HCT116 (cell line): ENCODE measurements around the gene SYNDIG1. TPM values are rescaled to one million over a fixed set of nuclear protein-coding genes. Genes with fewer than 3 reads are reported as not detected.

Experiments used
- ATAC-seq: fragments of 200-7000 bp; cut with Tn5 transposase; 2 replicates; pipeline ENCODE4 v1.9.1; 2020; ENCODE audit warnings: mild to moderate bottlenecking, moderate library complexity
- BruUV-seq: library from RNA; stranded (reverse); fragments of 400-500 nt; replicated peaks from 2 replicates; lab custom pipeline; 2021; lab: Mats Ljungman, UMichigan
- CTCF ChIA-PET: fragments of 300-600 bp; sonication (Branson Sonifier 250); formaldehyde crosslinking; loops from one replicate; lab custom pipeline; 2021; ENCODE audit warnings: antibody characterized with exemption; lab: Charles Lee
- POLR2A ChIA-PET: fragments of 300-600, 350-600 bp; sonication (Branson Sonifier 250); formaldehyde crosslinking; loops from one replicate; lab custom pipeline; 2021; ENCODE audit warnings: antibody characterized with exemption; lab: Charles Lee
- RAD21 ChIA-PET, 2 experiments: fragments of 300-600 bp; sonication (Branson Sonifier 250); formaldehyde crosslinking; loops; one replicate each; lab custom pipeline; 2023; ENCODE audit warnings: low total read pairs in 2 of 2; ENCODE audit not compliant: uncharacterized antibody in 2 of 2, unreplicated experiment in 2 of 2, low non-redundant PET in 1 of 2; lab: Charles Lee
- DNase-seq: peaks from one replicate; pipeline ENCODE4 v3.0.0-alpha.2; 2010; ENCODE audit warnings: low read depth, low spot score
- H2AFZ ChIP-seq: fragments of 200-600 bp; shearing (Covaris generic), sonication (generic); 2 replicates; pipeline ENCODE4 v1.6.1; 2017; ENCODE audit warnings: low read depth, mixed run types, mixed read lengths, antibody characterized with exemption, low read length; ENCODE audit not compliant: poor library complexity, severe bottlenecking
- H3K27ac ChIP-seq: 2 replicates; pipeline ENCODE4 v1.5.1; 2012; ENCODE audit warnings: low read depth, low read length
- H3K27me3 ChIP-seq: fragments of 200-600 bp; sonication (generic); 2 replicates; pipeline ENCODE4 v1.6.1; 2016; ENCODE audit warnings: mixed run types, low read length, mixed read lengths; ENCODE audit not compliant: insufficient read depth
- H3K36me3 ChIP-seq, 2 experiments: fragments of 200-500 bp in 1 of 2; fragments of 200-600 bp in 1 of 2; sonication (Bioruptor generic) in 1 of 2; sonication (generic) in 1 of 2; 2 replicates each; pipeline versions ENCODE4 v1.5.1 to v1.6.1; 2014 to 2016; ENCODE audit warnings: low read length in 2 of 2, inconsistent platforms in 1 of 2, mixed read lengths in 1 of 2, mixed run types in 1 of 2; ENCODE audit not compliant: insufficient read depth in 2 of 2, control insufficient read depth in 1 of 2
- H3K4me1 ChIP-seq, 2 experiments: fragments of 200-600 bp in 1 of 2; sonication (generic) in 1 of 2; 2 replicates each; pipeline versions ENCODE4 v1.5.1 to v1.6.1; 2012 to 2017; ENCODE audit warnings: low read length in 2 of 2, inconsistent platforms in 1 of 2, mild to moderate bottlenecking in 1 of 2, mixed read lengths in 1 of 2, mixed run types in 1 of 2, moderate library complexity in 1 of 2; ENCODE audit not compliant: insufficient read depth in 2 of 2, control insufficient read depth in 1 of 2
- H3K4me2 ChIP-seq: fragments of 200-600 bp; sonication (generic); 2 replicates; pipeline ENCODE4 v1.6.1; 2017; ENCODE audit warnings: mixed run types, low read length, mixed read lengths
- H3K4me3 ChIP-seq, 2 experiments: fragments of 200-600 bp in 1 of 2; sonication (generic) in 1 of 2; replicated peaks in 1 of 2; 2 replicates each; pipeline ENCODE4 v1.5.1; 2011 to 2016; ENCODE audit warnings: low read length in 2 of 2, control low read depth in 1 of 2, low read depth in 1 of 2, mild to moderate bottlenecking in 1 of 2, mixed read lengths in 1 of 2, mixed run types in 1 of 2
- H3K79me2 ChIP-seq: fragments of 200-600 bp; sonication (generic); 2 replicates; pipeline ENCODE4 v1.6.1; 2017; ENCODE audit warnings: mild to moderate bottlenecking, mixed run types, low read length, moderate library complexity, mixed read lengths; ENCODE audit not compliant: insufficient read depth
- H3K9ac ChIP-seq: fragments of 200-600 bp; sonication (generic); 2 replicates; pipeline ENCODE4 v1.6.1; 2016; ENCODE audit warnings: low read length, mixed read lengths
- H3K9me2 ChIP-seq: fragments of 200-600 bp; sonication (generic), shearing (Covaris generic); 2 replicates; pipeline ENCODE4 v1.6.1; 2017; ENCODE audit warnings: mixed run types, mild to moderate bottlenecking, moderate library complexity; ENCODE audit not compliant: insufficient read depth
- H3K9me3 ChIP-seq, 2 experiments: fragments of 200-500 bp in 1 of 2; fragments of 200-600 bp in 1 of 2; sonication (Bioruptor generic) in 1 of 2; sonication (generic) in 1 of 2; 2 replicates each; pipeline ENCODE4 v1.6.1; 2014 to 2017; ENCODE audit warnings: low read length in 2 of 2, mixed read lengths in 2 of 2, inconsistent platforms in 1 of 2, low read depth in 1 of 2, mild to moderate bottlenecking in 1 of 2, mixed run types in 1 of 2, moderate library complexity in 1 of 2; ENCODE audit not compliant: control insufficient read depth in 1 of 2, insufficient read depth in 1 of 2
- H4K20me1 ChIP-seq: fragments of 200-600 bp; sonication (generic), shearing (Covaris generic); 2 replicates; pipeline ENCODE4 v1.6.1; 2017; ENCODE audit warnings: mixed run types, mild to moderate bottlenecking, moderate library complexity; ENCODE audit not compliant: insufficient read depth
- ELF1 ChIP-seq: IDR thresholded peaks from 2 replicates; pipeline ENCODE4 v1.6.1; 2012; ENCODE audit warnings: low read depth, borderline replicate concordance
- EZH2phosphoT487 ChIP-seq: fragments of 200-600 bp; IDR thresholded peaks from 2 replicates; pipeline ENCODE4 v1.6.1; 2018; ENCODE audit warnings: antibody characterized with exemption, borderline replicate concordance
- POLR2AphosphoS5 ChIP-seq: IDR thresholded peaks from 2 replicates; pipeline ENCODE4 v1.6.1; 2011; ENCODE audit warnings: mild to moderate bottlenecking, low read depth, low read length, moderate library complexity
- REST ChIP-seq: IDR thresholded peaks from 2 replicates; pipeline ENCODE4 v1.6.1; 2012; ENCODE audit warnings: low read depth
- SRF ChIP-seq: IDR thresholded peaks from 2 replicates; pipeline ENCODE4 v1.6.1; 2012; ENCODE audit warnings: low read depth
- ZFX ChIP-seq: fragments of 450-650 bp; IDR thresholded peaks from 2 replicates; pipeline ENCODE4 v1.6.1; 2017
- intact Hi-C: fragments of 100-400 bp; cut with micrococcal nuclease; formaldehyde crosslinking; loops from 2 replicates; pipeline ENCODE4 v1.10.0; 2022
- total RNA-seq: library from RNA; stranded (reverse); gene quantifications from one replicate; pipeline ENCODE4 v1.2.1, GENCODE V29; 2021; ENCODE audit not compliant: unreplicated experiment

SYNDIG1 gene
- total RNA-seq, 1 experiment from 2014 or later, result not detected

GRCh38 chr20:24604966-24605665, 135.7 kb downstream of the SYNDIG1 start:
- ChIA-PET CTCF (no interaction called here), RAD21 (no interaction called here)
- H2AFZ ChIP-seq, result no peak overlapping the region
- no peak for ATAC-seq
- H3K79me2 ChIP-seq, result no peaks in the 10 kb centered on the region
- no peak overlapping the region for H3K27ac ChIP-seq
- no peaks in the 10 kb centered on the region; a peak in 2 of 4 replicates for H3K9me3 ChIP-seq
- H3K27me3 ChIP-seq, result peaks cover 41% of the 10 kb centered on the region
- no TSS peak for BruUV-seq
- no peaks in the 10 kb centered on the region for H4K20me1 ChIP-seq
- intact Hi-C loops, result no loop called here
- H3K4me3 ChIP-seq, result no peak overlapping the region
- H3K4me2 ChIP-seq, result no peak overlapping the region
- no peak for DNase-seq
- TF ChIP-seq EZH2phosphoT487, result no peak
- TF ChIP-seq SRF, result no peak
- no peak for TF ChIP-seq REST
- no peak for TF ChIP-seq ELF1
- no peak for TF ChIP-seq POLR2AphosphoS5
- TF ChIP-seq ZFX, result no peak
- TF ChIP-seq, all 23 proteins: peak for 0
- POLR2A ChIA-PET, result no interaction called here
- Histone ChIP-seq H3K36me3 (no peaks in the 10 kb centered on the region), H3K9me2 (no peaks in the 10 kb centered on the region), H3K4me1 (no peaks in the 10 kb centered on the region), H3K9ac (no peak overlapping the region)
